Stimulated activated CD4-positive, alpha-beta T cell treated with anti-CD3 and anti-CD28 coated beads, TNF-alpha, amount 100 ng/mL, for 48 hours (primary cell): Measurements from ENCODE around the gene MECP2.
"Not testable (repeated sequence)": the region's sequence is repeated elsewhere in the genome, so short reads cannot be mapped to it uniquely, and the experiment has no call there.

Experiments used
- DNase-seq, 3 donors: peaks; one replicate each; pipeline ENCODE4 v3.0.0-alpha.2; 2020; ENCODE audit warnings: low read depth in 3 of 3

Gene MECP2

GRCh38 chrX:153993079-153993478, 104.4 kb downstream of the MECP2 start:
- no peak for DNase-seq

DNA sequence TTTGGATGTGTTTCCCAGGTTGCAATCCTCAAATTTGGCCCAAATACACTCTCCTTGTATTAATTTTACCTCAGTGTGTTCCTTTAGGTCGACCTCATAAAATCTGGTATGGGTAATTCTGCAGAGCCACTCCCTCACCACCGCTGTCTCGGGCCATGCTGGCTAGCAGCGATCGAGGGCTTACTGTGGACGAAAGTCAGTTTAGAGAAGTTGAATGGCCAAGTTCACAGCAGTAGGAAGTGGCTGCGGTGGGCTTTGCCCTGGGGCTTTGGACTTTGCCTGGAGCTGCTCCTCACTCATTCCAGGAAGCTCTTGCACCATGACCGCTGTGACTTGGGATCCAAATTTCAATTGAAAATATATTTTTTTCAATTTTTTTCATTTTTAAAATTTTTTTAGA, 105.3 kb downstream of the MECP2 start:
- DNase-seq: no peak

DNA sequence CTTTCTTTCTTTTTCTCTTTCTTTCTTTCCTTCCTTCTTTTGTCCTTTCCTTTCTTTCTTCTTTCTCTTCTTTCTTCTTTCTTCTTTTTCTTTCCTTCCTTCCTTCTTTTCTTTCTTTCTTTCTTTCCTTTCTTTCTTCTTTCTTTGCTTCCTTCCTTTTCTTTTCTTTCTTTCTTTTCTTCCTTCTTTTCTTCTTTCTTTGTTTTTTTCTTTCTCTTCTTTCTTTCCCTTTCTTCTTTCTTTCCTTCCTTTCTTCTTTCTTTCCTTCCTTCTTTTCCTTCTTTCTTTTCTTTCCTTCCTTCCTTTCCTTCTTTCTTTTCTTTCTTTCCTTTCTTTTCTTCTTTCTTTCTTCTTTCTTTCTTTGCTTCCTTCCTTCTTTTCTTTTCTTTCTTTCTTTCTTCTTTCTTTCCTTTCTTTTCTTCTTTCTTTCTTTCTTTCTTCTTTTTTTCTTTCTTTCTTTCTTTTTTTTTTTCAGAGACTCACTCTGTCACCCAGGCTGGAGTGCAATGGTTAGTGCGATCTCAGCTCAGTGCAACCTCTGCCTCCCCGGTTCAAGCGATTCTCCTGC, 106.4 kb downstream of the MECP2 start:
- no peak for DNase-seq

GRCh38 chrX:153989973-153990655, 107.4 kb downstream of the MECP2 start:
- no peak for DNase-seq

GRCh38 chrX:153988493-153988892, 109.0 kb downstream of the MECP2 start:
- no peak for DNase-seq

DNA sequence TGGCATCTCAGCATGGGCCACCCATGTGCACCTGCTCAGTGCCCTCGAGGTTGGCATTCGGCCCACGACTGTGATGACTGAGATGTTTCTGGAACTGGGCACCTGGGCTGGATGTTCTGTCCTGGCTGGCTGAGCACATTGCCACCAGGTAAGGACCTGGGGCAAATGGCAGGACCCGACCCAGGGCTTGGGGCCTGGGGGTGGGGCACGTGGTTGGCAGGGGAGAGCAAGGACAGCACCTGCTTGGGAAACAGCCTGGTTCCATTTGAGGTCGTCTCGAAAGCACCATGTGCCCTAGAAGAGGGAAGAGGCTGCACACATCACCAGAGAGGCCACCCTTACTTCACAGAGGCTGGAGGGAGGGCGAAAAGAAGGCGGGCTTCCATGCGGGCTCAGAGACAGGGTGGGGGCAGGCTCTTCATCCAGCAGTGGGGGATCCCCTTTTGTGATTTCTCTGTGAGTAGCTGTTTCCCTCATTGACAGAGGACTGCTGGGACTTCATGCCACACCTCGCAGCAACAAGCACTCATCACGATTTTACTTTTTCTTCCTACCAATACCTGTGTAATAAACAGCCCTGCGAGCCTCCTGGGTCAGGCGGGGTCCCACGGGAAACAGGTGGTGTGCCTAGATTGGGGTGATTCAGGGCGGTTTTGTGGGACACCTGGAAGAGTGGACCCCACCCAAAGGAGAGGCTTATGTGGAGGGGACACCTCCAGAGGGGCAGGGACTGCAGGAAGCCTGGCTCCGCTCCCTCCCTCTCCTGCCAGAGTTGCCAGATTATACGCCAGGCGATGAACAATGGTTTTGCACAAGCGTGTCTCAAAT, 113.0 kb downstream of the MECP2 start:
- peak in 1 of 3 donors; percentile 52 for DNase-seq

DNA sequence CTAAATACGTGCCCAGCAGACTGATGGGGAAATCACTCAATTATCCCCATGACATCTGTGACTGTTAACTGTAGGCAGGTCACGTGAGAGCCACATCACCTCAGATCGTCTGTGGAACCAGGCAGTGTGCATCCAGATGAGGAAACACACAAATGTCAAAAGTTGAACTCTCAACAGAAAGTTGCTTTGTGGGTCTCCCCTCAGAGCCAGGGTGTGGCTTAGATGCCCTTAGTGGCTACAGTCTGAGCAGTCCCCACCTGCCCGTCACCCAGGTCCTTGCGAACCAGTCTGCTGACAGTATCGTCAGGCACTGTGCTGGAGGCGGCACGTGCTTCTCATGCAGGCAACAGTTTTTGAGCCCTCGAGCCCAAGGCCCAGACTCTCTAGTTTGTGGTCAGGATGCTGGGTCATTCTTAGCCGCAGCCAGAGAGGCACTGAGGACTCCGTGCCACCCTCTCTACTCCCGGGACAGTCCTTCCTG, 114.2 kb downstream of the MECP2 start:
- DNase-seq: no peak

- DNase-seq: peak in 2 of 3 donors; percentile 47 to 64
Observed at GRCh38 chrX:153981771-153982533, 115.6 kb downstream of the MECP2 start.

GRCh38 chrX:153981231-153981630, 116.3 kb downstream of the MECP2 start:
- DNase-seq: no peak

DNA sequence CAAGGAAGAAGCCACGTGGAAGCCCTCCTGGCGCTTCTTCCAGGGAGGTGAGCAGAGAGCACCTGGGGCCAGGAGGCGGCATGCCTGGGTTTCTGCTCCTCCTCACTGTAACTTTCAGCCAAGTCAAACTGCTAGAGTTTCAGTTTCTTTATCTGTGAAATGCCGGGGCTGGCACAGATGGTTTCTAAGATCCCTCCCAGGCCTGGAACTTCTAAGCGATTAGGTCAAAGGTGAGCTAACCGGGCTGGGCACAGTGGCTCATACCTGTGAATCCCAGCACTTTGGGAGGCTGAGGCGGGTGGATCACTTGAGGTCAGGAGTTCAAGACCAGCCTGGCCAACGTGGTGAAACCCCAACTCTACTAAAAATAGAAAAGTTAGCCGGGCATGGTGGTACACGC, 117.1 kb downstream of the MECP2 start:
- not testable (repeated sequence) for DNase-seq

DNA sequence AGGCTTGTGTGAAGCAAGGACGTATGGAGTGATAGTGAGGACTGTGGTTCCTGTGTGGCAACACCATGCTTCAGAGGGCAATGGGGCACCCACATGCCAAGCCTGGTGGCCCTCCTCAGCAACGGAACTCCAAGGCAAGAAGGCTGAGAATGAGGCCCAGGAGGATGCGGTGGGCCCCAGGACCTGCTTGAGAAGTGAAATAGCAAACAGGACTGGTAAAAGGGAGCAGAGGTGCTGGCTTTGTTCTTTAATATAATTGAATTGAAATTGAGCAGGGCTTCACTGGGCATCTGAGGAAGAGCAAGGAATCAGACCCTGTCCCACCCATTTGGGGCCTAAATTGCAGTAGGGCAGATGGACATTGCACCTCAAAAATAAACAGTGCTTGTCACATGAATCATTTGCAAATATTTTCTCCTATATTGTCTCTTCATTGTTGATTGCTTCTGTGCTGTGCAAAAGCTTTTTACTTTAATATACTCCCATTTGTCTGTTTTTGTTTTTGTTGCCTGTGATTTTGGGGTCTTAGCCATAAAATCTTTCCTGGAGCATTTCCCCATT, 122.7 kb downstream of the MECP2 start:
- DNase-seq: no peak

DNA sequence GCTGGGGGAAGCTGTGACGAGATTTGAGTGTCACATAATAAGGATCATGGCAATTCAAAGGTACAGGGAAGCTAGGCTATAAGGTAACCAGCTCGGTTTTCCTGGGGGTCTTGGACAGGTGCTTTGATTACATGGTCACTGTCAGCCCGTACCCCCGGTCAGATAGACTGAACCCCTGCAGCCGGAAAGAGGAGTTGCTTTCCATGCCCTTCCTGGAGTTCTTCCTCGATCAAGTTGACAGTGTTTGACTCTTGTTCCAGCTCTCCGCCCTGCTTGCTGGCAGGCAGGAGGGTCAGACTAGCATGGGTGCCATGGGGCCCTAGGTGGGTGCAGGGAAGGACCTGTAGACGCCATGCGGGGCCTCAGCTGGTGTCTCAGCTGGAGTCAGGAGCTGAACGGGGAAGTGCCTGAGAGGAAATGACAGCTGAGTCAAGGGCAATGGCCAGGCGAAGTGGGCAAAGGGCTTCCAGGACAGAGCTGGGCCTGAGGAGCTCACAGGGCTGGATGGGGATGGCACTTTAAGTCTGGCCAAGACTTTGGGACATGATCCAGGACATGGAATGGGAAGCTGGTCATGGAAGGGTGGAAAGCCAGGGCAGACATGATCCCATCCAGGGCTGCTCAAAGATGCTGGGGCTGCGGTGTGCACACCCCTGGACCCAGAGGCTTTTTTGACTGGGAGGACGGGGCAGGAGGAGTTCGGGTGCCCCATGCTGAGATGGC, 123.4 kb downstream of the MECP2 start:
- DNase-seq: no peak

DNA sequence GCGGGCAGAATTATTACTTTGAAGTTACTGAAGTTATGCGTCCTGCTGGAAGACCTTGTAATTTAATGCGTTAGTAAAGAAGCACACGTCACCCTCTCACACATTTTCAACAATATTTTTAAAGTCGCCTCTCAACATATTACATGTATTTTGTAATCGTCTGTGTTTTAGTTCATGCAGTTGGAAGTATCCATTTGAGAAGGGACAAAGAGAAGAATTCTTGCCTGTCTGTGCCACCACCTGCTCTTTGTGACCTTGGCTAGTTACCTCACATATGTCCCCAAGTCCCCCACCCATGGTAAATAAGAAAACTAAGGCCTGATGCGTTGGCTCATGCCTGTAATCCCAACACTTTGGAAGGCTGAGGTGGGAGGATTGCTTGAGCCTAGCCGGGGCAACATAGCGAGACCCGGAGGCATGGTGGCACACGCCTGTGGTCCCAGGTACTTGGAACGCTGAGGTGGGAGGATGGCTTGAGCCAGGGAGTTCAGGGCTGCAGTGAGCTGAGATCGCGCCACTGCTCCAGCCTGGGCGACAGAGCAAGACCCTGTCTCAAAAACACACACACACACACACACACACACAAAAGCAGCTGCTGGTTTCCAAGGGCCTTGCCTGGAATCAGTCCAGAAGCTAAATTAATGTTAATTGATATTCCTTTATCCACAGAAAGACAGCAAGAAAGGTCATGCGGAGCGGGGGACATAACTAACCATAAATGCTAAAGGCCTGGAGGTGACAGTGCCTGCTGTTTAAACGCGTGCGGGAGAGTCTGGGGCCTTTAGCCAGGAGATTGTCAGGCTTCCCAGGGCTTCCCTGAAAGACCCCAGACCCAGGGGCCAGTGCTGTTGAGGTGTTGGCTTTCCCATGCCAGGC, 124.2 kb downstream of the MECP2 start:
- no peak for DNase-seq

DNA sequence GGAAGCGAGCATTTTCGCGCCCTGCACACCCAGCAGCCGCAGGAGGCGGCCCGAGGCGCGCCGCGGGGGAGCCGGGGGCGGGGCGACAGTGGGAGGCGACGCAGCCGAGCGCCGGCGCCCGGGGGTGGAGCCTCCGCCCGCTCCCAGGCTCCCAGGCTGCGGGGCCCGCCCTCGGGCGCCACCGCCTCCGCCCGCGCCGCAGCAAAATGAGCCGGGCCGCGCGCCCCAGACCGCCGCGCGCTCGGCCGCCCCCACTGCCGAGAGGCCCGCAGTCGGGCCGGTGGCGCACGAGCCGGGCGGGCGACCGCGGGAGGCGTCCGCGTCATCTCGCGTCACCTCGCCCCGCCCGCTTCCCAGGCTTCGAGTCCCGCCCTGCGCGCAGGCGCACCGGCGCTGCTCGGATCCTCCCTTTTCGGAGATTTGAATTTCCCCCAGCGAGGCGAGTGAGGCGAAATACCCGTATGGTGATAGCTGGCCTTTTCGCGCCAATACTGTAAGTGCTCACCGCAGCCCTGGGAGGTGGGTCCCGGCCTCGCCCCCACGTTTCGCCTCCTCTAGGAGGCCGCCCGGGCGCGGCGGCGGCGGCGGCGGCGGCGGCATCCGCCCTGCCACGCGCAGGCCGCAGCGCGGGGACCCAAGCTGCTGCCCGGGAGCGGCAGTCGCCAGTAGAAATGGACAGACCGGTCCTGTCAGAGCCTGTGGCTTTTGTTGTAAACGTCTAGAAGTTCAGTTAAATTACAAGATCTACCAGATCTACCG, 125.0 kb downstream of the MECP2 start, which contains the start of gene TMEM187:
Gene TMEM187 (plus strand): TSS at position 387 of the 759 bp plus-strand sequence. CDS start 9,309 bp downstream, outside the sequence.
- DNase-seq: peak; percentile 70 to 86 (median 86)
